NCI-H226 (cell line): Measurements from ENCODE around the gene LPAR2.
A peak's percentile ranks its signal among the peaks of the same experiment; 100 is the strongest.
"Not testable (repeated sequence)": the region's sequence is repeated elsewhere in the genome, so short reads cannot be mapped to it uniquely, and the experiment has no call there.

ENCODE experiments used
- DNase-seq: peaks from one replicate; pipeline ENCODE4 v3.0.0-alpha.2; 2015

LPAR2 gene

DNA sequence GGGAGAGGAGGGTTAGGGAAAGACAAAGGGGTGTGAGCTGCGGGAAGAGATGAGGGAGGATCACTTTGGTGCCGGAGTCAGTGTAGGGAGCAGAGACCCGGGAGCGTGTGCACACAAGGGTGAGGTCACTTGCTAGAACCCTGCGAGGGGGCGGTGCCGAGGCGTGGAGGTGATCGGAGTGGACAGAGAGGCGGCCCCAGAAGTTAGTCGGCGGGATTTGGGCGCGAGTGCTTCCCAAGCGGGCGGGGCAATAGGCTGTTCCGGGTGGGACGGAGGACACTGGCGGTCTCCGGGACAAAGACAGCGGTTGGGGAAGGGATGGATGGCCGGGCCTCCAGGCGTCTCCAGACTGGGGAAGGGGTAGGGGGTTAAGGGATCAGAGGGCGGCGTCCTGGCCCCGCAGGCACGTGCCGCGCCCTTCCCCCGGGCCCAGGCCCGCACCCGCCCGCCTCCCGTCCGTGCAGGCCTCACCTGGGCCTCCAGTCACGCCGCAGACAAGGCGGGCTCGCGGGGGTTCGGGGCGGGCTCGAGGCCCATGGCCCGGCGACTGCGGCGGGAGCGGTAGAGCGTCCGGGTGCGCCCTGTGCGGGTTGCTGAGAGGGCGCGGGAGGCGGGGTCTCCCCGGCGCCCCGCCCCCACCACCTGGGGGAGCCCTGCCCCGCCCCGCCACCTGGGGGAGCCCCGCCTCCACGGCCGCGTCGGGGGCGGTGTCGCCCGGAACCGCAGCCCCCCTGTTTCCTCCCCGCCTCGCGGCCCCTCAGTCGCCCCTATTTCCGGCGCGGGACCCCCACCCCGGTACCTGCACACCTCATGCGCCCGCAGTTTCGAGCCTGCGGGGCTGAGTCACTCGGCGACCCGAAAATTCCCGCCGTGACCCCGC is at the start of gene LPAR2:
Gene LPAR2, minus strand, starts transcription at position 600 of the 880 bp plus-strand sequence. CDS start 945 bp downstream, outside the sequence.
- peak; percentile 64 for DNase-seq

DNA sequence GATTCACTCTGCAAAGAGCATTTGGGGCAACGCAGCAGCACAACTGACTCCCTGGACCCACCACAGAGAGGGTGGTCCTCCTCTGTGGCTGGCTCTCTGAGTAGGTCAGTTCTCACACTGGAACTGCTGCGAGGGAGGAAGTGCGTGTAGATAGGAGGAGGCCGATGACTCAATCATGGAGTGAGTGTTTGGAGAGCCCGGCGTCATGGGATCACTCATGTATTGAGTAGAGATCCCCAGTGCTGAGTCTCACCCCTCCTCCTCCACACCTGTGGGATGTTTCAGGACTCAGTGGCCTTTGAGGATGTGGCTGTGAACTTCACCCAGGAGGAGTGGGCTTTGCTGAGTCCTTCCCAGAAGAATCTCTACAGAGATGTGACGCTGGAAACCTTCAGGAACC is 49.6 kb upstream of the LPAR2 start:
- DNase-seq, result no peak

DNA sequence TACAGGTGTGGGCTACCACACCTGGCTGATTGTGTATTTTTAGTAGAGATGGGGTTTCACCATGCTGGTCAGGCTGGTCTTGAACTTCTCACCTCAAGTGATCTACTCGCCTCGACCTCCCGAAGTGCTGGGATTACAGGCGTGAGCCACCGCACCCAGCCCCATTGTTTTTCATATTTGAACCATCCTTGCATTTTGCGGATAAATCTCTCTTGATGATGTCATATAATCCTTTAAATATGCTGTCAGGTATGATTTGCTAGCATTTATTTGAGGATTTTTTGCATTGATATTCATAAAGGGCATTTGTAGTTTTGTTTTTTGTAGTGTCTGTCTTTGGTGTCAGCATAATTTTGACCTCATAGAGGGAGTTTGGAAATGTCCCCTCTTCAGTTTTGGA is 46.3 kb upstream of the LPAR2 start:
- DNase-seq, result no peak

DNA sequence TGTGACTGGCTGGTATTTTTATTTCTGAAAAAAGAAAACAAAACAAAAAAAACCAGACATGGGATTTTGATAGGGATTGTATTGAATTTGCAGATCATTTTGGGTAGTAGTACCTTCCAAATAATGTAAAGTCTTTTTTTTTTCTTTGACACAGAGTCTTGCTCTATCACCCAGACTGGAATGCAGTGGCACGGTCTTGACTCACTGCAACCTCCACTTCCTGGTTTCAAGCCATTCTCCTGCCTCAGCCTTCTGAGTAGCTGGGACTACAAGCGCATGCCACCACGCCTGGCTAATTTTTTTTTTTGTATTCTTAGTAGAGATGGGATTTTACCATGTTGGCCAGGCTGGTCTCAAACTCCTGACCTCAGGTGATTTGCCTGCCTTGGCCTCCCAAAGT is 44.8 kb upstream of the LPAR2 start:
- DNase-seq, result no peak

DNA sequence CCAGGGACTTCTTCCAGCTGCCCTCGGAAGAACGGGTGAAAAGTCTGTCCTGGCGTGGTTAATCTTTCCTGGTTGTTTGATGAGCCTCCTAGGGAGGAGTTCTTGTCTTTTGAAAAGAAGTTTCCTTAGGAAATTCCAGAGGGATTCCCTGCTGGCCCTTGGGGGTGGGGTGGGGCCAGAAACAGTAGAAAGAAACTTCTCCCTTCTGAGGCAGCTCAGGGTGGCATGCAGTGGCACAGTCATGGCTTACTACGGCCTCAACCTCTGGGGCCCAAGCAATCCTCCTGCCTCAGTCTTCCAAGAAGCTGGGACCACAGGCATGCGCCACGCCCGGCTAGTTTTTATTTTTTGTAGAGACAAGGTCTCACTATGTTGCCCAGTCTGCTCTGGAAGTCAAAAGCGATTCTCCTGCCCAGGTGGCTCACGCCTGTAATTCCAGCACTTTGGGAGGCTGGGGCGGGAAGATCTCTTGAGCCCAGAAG is 42.1 kb upstream of the LPAR2 start:
- DNase-seq, result no peak

DNA sequence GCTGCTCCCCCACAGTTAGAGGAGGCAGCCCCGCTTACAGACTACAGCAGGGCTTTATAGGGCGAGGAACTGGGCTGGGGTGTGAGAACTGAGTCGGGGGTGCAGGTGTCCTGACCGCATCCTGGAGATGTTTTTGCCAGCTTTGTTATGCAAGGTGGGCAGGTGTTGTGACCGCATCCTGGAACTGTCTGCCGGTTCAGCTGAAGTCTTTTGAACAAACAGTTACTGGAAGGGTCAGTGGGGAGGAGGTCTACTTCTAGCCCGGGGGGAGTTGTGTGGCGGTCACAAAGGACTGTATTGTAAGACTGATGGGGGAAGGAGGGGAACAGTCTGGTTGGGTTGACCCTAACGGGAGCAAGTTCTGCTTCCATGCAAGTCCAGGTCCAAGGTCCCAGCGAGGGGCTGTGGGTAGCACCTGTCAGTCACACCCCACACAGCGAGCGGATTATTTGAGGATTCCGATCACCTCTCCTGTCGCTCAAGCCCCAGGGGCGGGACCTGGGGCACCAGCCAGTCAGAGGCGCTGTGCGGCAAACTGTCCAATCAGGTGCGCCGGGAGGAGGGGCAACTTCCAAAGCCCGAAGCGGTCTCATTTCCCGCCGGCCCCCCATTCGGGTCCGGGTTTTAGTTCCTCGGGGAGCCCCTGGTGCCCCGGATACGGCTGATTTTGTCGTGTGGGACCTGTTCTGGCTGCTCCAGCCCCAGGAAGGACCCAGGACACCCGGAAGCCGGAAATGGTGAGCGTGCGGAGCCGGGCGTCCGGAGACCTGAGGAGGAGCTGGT is 40.4 kb upstream of the LPAR2 start, which contains the start of gene ZNF101:
Gene ZNF101, plus strand, starts transcription at position 610 of the 783 bp plus-strand sequence. Its CDS starts 125 bp downstream, at position 735.
- peak; percentile 91 for DNase-seq

DNA sequence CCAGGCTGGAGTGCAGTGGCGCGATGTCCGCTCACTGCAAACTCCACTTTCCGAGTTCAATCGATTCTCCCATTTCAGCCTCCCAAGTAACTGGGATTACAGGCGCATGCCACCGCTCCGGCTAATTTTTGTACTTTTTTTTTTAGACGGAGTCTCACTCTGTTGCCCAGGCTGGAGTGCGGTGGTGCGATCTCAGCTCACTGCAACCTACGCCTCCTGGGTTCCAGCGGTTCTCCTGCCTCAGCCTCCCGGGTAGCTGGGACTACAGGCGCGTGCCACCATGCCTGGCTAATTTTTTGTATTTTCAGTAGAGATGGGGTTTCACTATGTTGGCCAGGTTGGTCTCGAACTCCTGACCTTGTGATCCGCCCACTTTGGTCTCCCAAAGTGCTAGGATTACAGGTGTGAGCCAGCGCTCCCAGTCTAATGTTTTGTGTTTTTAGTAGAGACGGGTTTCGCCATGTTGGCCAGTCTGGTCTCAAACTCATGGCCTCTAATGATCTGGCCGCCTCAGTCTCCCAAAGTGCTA is 37.5 kb upstream of the LPAR2 start:
- not testable (repeated sequence) for DNase-seq

DNA sequence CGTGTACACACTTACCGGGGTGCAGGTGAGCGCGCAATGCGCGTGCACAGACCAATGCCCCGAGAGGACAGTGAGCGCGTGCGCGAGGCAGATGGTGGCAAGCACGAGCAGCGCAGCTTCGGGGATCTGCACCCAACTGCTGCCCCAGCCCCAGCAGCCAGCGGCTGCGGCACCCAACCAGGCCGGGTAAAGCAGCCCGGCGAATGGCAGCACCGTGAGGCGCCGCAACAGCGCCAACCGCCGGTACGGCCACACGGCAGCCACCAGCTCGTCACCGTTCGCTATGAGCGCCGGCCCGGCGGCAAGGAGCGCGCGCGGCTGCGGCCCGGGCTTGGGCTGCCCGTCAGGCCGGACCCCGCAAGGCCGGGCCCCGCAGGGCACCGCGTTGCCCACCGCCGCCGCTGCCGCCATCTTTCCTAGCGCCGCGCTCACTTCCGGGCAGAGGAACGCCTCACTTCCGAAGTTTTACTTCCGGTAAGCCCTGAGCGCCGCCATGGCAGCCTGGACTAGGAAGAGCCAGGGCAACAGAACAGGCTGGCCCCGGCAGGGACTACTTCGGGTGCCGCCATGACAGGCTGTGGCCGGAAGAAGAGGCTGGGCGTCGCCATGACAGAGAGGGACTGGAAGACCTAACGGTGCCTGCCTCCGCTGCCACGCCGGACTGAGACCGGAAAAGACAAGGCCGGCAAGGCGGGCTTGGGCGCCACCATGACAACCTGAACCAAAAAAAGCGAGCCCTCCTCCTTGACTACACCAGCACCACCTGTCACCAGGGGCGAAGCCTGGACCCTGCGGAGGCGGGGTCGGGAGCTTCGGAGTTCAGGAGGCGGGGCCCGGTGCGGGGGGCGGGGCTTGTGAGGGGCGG is 35.5 kb upstream of the LPAR2 start, which contains the start of gene ATP13A1:
Gene ATP13A1, minus strand, starts transcription at position 421 of the 865 bp plus-strand sequence. Its CDS starts 10 bp downstream, at position 411.
- peak; percentile 98 for DNase-seq

DNA sequence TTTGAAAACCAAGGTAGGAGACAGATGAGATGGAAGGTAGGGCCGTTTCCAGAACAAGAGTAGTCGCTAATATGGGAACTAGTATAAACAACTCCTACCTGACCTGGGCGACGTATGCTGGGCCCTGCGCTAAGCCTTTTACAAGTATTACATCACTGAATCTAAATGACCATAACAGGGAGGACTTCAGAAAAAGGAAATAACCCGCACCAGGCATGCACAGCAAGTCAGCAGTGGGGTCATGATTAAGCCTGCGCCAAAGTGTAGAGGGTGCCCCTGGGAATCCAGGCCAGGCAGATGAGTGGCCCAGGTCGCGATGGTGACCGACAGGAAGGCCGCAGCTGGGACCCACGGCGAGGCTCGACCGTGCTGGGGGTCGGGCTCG is 34.8 kb upstream of the LPAR2 start:
- no peak for DNase-seq

DNA sequence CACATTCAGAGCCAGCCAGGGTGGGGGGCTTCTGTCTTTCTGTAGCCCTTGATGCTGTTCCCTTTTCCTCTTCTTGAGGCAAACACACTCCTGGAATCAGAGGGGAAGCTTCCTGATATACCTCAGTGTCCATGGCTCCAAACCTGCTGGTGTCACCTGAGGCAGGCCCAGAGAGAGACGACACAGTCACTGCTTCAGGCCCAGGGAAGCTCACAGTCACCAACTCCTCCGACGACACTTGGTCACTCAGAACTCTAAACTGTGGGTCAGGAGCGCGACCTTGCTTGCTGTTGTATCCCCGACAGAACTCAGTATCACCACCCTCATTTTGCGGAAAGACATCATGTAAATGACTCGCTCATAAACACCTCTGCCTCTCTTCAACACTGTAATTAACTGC is 34.3 kb upstream of the LPAR2 start:
- DNase-seq, result no peak

DNA sequence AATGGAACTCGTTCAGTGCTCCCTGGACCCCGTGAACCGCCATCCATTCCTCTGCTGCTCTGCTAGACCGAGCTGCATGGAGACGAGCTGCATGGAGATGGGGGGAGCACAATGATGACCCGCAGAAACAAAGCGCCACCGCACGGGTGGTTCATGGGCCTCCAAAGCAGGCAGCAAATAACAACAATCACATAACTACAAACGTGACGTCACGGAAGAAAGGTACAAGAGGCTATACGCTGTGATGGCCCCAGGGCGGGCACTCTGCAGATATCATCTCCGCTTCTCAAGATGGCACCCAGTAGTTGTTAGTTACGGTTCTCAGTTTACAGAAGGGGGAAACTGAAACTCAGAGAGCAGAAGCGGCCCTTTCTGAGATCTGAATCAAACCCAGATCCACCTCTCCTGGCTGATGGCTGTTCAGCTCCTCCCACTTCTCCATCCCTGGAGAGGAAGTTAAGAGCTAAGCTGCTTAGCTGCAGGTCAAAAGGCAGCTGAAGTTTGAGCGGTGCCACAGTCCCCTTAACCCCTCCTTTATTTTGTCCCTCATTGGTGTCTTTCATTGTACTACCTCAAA is 33.7 kb upstream of the LPAR2 start:
- no peak for DNase-seq

DNA sequence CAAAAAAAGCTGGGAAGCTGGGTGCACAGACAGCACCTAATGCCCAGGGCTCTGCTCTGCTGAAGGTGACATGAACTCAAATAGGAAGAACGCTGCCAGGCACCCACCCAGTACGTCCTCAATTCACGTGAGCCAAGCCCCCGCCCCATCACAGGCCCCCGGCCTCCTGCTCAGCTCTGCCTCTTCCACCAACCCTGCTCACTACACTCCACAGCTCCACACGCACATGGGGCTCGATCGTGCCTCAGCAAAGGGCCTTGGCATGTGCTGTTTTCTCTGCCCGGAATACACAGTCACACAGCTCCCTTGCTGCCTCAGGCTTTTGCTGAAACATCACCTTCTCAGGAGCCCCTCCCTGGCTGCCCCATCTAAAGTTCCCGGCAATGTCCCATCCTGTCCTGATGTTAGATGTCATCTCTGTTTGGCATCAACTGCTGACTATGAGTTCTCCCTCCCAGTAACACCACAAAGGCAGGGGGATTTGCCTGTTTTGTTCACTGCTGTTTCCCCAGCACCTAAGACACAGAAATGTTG is 33.2 kb upstream of the LPAR2 start:
- DNase-seq, result no peak

DNA sequence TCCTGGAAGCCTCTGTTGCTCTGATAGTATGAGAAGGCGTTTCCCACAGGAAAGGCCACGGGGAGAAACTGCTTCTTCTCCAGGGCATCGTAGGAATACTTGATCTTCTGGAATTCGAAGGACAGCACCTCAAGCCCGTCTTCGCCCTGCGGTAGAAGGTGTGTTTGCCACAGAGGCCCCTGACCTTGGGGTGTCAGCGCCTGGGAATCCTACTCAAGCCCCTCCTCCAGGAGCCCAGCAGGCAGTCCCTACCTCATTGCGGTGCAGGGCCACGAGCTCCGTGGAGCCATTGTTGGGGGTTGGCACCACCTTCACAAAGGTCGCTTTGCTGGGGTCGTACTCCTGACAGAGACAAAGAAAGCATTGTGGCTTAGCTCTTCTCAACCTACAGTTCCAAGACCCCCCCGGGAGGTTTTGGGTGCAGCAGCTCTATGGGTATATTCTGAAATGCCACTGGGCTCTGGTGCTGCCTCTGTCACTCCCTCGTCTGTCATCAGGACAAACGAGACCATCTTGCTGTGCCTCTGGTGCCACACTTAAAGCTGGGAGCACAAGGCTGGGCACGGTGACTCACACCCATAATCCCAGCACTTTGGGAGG is 31.7 kb upstream of the LPAR2 start:
- no peak for DNase-seq

DNA sequence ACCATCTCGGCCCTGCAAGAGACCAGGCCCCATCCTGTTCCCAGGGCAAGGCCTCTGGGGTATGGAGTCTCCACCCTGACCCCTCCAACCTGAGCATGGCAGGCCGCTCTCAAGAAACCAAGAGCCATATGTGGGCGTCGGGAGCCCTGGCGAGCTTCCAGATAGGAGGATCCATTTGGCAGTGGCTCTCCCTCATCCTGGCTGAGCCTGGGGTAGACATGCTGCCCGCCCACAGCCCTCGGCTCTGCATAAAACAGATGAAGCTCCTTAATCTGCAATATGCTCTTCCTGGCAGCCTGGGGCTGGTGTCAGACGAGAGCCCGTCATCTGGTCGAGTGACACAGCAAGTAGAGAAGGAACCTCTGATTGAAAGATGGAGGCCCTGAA is 29.4 kb upstream of the LPAR2 start:
- no peak for DNase-seq

DNA sequence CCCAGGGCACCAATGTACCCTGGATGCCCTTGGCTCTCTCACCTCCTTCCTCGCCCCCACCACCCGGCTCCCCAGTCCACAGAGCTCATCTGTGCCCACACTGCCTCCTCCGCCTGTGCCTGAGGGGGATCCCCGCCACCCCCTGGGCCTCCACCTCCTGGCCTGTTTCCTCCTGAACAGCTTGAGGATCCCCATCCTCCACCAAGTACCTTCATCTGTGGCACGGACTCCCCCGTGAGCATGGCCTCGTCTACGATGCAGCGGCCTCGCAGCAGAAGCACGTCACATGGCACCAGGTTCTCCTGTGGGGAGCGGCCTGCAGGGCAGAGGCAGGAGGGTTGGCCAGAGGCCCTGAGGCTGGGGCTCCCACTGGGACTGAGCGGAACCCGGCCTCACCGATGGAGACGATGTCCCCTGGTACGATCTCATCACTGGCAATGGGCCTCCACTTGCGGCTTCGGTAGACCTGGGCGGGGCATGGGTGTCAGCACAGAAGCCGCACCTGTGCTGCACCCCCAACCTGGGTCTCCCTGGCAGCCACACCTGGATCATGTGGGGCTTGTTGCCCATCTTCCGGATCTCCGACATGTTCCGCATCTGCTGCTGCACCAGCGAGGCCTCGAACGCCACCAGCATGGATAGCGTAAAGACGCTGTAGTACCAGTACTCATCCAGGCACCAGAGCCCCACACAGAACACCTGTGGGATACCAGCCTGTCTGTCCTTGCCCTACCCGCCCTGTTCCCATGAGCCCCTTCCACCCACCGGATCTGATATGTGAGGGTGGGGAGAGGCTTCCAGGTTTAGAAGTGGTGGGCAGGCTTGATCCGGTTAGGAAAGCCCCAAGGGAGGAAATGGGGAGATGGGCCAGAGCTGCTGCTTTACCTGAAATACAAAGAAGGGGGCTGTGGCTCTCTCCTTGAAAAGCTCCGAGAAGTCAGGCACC is 28.7 kb upstream of the LPAR2 start:
- DNase-seq, result no peak

DNA sequence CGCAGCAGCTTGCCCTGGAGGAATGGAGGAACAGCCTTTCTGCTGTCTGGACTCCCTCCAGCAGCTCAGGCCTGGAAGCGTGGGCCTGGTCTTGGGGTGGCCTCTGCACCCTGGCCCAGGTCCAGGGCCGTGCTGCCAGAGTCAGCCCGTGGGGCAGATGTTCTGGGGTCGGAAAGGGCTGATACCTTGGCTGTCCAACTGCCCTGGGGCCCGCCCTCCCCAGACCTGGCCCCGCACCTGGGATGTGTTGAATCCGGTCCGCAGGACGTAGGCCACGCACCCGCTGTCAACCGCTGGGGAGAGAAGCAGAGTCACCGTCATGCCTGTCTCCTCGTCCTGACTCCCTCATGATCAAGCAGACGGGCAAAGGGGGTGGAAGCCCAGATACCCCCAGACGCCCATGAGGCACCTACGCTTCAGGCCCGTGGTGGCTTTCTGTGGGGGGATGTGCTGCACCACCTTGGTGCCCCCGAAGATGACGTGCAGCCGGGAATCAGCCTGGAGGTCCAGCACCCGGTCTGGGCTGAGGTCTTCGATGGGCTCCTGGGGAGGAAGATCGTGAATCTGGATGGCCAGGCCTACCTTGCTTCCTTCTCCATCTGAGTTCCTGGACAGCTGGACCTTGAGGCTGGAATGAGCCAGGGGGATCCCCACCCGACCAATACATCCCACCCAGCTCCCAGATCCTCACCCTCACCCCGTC is 27.8 kb upstream of the LPAR2 start:
- DNase-seq, result no peak

DNA sequence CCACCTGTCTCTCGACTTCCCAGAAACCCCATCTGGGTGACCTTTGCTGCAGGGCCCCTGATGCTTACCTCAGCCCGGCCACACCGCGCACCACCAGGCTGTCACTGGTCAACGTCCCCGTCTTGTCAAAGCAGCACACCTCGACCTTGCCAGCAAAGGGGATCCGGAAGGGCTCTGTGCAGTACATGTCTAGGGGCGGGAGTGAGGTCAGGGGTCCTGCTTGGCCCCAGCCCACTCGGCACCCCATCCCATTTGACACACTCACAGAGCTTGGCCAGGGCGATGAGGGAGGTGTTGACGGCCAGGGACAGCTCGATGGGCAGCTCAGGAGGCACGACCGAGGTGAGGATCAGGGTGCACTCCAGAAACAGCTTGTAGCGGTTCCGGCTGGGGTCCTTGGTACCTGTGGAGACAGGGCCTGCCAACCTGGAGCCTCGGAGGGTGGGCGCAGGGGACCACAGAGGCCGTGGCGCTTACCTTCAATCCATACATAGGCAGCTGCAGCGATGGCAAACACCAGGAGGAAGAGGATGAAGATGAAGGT is 27.1 kb upstream of the LPAR2 start:
- DNase-seq, result no peak

DNA sequence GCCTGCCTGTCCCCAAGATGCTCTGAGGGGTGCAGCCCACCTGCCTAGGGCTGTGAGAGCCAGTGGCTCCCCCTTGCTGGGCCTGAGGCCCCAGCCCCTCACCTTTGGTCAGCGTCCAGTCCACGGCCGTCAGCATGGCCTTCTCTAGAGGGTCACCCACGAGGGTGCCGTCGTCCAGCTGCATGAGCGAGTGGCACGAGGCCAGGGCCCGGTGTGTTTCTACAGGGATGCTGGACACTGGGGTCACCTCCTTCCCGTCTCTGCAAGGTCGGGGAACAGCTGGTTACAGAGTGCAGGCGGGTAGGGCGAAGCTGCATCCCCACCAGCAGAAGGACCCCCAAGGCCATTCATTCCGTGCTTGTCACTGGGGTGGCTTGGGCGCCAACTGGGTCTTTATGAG is 26.4 kb upstream of the LPAR2 start:
- DNase-seq, result no peak

DNA sequence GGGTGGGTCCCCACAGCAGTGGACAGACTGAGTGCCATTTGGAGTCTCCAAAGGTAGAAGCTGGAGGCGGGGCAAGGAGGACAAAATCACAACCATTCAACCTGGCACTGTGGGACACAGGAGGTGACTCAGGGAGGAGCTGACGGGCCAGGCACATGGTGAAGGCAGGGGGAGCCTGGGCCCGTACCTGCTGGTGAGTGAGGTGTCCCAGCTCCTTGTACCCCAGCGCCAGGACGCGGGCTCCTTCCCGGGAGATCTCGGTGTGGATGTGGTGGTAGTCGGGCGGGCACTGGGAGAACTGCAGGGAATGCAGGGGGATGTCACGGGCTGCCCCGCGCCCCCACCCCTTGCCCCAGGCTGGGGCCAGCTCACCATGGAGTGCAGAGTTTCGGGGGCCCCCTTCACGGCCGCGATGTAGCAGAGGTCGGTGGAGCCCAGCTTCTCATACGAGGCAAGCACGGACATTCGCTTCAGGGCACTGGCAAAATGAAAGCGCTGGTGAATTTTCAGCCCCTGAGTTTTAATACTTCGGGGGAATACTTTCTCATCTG is 25.7 kb upstream of the LPAR2 start:
- DNase-seq, result no peak
